OCI-LY7 (cell line): Measurements from ENCODE around the gene MAP2K5.

ENCODE experiments used
- CTCF ChIP-seq: fragments of 200-600 bp; sonication (generic); conservative IDR thresholded peaks from 2 replicates; pipeline ENCODE4 v1.5.1; 2014; ENCODE audit warnings: mild to moderate bottlenecking, antibody characterized with exemption, low read length, moderate library complexity, mixed read lengths
- EZH2phosphoT487 ChIP-seq: fragments of 200-600 bp; sonication (generic); IDR thresholded peaks from 2 replicates; pipeline ENCODE4 v1.6.1; 2018; ENCODE audit warnings: low read depth, borderline replicate concordance, mild to moderate bottlenecking, mixed run types, antibody characterized with exemption, low read length, moderate library complexity, mixed read lengths

GRCh38 chr15:67685008-67685599 lies 142.6 kb downstream of the MAP2K5 start:
- TF ChIP-seq CTCF (no peak), EZH2phosphoT487 (no peak)
